22Rv1 (cell line): ENCODE measurements around the gene RFFL.

ENCODE experiments used
- H3K27ac ChIP-seq: fragments of 450-650 bp; 2 replicates; pipeline ENCODE4 v1.5.1; 2017
- CTCF ChIP-seq: fragments of 450-650 bp; IDR thresholded peaks from 2 replicates; pipeline ENCODE4 v1.5.1; 2017; ENCODE audit warnings: mild to moderate bottlenecking
- ZFX ChIP-seq: fragments of 450-650 bp; IDR thresholded peaks from 2 replicates; pipeline ENCODE4 v1.6.1; 2017; ENCODE audit warnings: antibody characterized with exemption, borderline replicate concordance

Gene RFFL

DNA sequence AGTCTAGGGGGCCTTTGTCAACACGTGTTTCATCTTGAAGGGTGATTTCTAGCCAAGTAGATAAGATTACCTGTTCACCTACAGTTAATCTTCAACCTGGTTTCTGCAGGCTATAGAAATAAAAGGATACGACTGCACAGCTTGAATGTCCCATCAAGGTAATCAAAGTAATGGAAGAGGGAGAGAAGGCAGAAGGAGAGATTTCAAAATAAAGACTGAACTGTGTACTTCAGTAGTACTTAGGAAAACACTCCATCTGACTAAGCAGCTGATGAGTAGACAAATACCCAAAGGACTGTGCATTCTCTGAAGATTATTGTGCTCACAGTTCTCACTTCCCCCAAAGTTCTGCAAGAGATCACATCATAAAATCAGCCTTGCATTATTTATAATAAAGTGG is 5.8 kb upstream of the RFFL start:
- H3K27ac ChIP-seq: no peak overlapping the region
- no peak for TF ChIP-seq CTCF
- TF ChIP-seq ZFX: no peak

GRCh38 chr17:35068249-35068648 is 4.7 kb upstream of the RFFL start:
- H3K27ac ChIP-seq: no peak overlapping the region

DNA sequence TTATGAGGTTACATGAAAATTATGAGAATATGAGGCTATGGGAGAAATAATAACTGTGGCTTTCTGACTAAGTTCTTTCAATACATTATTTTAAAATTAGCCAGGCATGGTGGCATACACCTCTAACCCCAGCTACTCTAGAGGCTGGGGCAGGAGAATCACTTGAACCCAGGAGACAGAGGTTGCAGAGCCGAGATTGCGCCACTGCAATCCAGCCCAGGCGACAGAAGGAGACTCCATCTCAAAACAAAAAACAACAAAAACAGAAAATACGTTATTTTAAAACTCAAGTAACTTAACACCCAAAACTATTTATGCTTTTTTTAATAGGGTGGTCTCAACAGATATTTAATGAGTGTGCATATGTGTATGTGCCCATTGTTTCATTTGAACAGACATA is 2.4 kb upstream of the RFFL start:
- no peak overlapping the region for H3K27ac ChIP-seq
- TF ChIP-seq ZFX: no peak
- no peak for TF ChIP-seq CTCF

More at GRCh38 chr17:35068249-35068648, 4.7 kb upstream of the RFFL start:
- TF ChIP-seq ZFX: no peak

DNA sequence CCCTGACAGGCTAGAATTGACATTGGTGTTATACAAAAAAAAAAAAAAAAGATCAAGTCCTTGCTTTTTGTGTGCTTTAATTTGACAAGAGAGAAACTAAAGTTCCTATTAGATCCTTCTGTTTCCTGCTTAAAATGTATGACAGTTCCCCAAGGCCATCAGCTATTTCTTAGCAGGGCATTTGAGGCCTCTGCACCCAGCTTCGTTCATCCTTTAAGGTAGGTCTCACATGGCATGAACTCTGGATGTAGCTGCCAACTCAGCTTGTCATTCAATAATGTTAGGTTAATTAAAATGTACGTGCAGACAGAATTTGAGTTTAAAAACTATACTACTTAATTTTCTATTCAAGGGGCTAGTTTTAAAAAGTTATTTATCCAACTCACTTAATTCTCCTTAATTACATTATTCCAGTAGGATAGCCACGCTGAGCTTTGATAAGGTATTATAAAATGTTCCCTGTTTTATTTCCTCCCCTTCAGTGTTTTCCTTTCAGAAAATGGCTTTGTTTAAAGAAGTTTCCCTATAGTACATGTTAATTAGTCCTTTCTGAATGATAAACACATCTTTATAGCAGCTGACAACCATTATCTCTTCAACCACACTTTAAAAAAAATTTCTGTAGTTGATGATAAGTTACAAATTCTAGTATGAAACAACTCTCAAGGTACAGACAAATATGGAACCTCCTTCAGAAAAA is 1.2 kb upstream of the RFFL start:
- no peak for TF ChIP-seq ZFX
- no peak for TF ChIP-seq CTCF
- H3K27ac ChIP-seq: peak overlapping the region; percentile 78

DNA sequence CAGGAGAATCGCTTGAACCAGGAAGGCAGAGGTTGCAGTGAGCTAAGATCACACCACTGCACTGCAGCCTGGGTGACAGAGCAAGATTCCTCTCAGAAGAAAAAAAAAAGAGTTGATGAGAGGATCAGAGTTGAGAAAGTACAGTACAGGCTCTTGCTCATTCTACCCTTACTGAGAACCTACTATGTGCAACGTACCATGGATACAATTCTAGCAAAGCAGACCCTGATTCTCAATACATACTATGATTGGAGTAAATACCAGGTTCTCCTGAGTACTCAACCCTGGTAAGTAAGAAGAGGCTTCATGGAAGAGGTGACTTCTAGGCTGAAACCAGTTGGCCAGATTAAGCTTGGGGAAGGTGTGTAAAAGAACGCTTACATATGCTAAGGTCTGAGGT is 1.2 kb downstream of the RFFL start:
- no peak for TF ChIP-seq ZFX
- no peak overlapping the region for H3K27ac ChIP-seq

GRCh38 chr17:35057332-35057915 is 6.1 kb downstream of the RFFL start:
- no peak for TF ChIP-seq CTCF
- no peak for TF ChIP-seq ZFX
- H3K27ac ChIP-seq: no peak overlapping the region

- no peak for TF ChIP-seq CTCF
- no peak for TF ChIP-seq ZFX
- H3K27ac ChIP-seq: no peak overlapping the region
Observed at GRCh38 chr17:35056013-35056412, 7.5 kb downstream of the RFFL start.

DNA sequence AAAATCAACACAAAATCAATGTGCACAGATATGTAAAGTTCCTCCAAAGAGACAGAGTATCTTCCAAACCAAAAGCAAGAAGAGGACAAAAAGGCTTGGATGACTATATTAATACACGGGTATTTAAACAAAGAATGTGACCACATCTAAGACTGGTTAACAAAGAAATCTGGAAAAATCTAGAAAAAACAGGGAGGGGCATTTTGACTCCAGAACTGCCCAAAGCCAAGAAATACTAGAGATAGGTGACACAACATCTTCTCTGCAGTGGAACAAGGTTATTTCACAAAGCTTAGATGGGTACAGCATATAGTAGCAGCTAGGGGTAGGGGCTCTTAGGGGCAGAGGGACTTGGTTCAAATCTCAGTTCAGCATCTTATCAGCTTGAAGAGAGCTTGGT is 10.3 kb downstream of the RFFL start:
- H3K27ac ChIP-seq: no peak overlapping the region
- no peak for TF ChIP-seq CTCF
- TF ChIP-seq ZFX: no peak
